ENCODE measurements around the gene PPP1R1B. TPM values are rescaled to one million over a fixed set of nuclear protein-coding genes. Genes with fewer than 3 reads are reported as not detected.

PPP1R1B gene
- total and polyA plus RNA-seq, 9 of the 15 experiments (the other 6 are each of a cell fraction or from before 2014, with no cell fraction given) = 0.07 to 0.18 (median 0.10) TPM; not detected in 4

- TF ChIP-seq ZNF639 (CRISPR knock-in tag; conservative IDR thresholded peaks at IDR 0.05 in 1 of 2, IDR thresholded peaks at IDR 0.05 in 1 of 2) (no peak), KHSRP (IDR thresholded peaks at IDR 0.05) (no peak), PHB (CRISPR knock-in tag; IDR thresholded peaks at IDR 0.05) (no peak), POLR2H (tag; IDR thresholded peaks at IDR 0.05; ENCODE audit: low read depth) (no peak), TSC22D4 (tag; IDR thresholded peaks at IDR 0.05) (no peak), CEBPG (CRISPR knock-in tag; IDR thresholded peaks at IDR 0.05) (no peak), CEBPG (tag; conservative IDR thresholded peaks at IDR 0.05 in 1 of 2, IDR thresholded peaks at IDR 0.05 in 1 of 2) (no peak), HNRNPH1 (optimal IDR thresholded peaks at IDR 0.05; ENCODE audit: low read depth, low read length) (no peak), ZNF146 (CRISPR knock-in tag; IDR thresholded peaks at IDR 0.05; ENCODE audit: unreplicated experiment) (no peak), CCAR2 (IDR thresholded peaks at IDR 0.05; ENCODE audit: low read depth, low read length) (no peak), ZBTB5 (IDR thresholded peaks at IDR 0.05) (peak; percentile 92), SMC3 (conservative IDR thresholded peaks at IDR 0.05; ENCODE audit: insufficient read depth, low read depth, low read length) (no peak), ZNF263 (CRISPR knock-in tag; IDR thresholded peaks at IDR 0.05; ENCODE audit: borderline replicate concordance) (no peak), GATA2 (CRISPR knock-in tag; IDR thresholded peaks at IDR 0.05) (peak; percentile 88), SMAD1 (IDR thresholded peaks at IDR 0.05; ENCODE audit: low read depth, low read length, partially characterized antibody) (no peak), HMBOX1 (IDR thresholded peaks at IDR 0.05) (no peak), ZBTB2 (IDR thresholded peaks at IDR 0.05) (peak; percentile 62), TARDBP (IDR thresholded peaks at IDR 0.05) (no peak), SNIP1 (IDR thresholded peaks at IDR 0.05; ENCODE audit: low read depth) (no peak), HDAC2 (IDR thresholded peaks at IDR 0.05) (peak; percentile 25; the same call in 1 of the 2 replicates), EP300 (IDR thresholded peaks at IDR 0.05; ENCODE audit: low read length) (peak; percentile 80), NCOR1 (IDR thresholded peaks at IDR 0.05) (peak; percentile 84), ZNF3 (CRISPR knock-in tag; IDR thresholded peaks at IDR 0.05) (no peak), SAFB2 (IDR thresholded peaks at IDR 0.05; ENCODE audit: borderline replicate concordance, low read depth, low read length, severe bottlenecking) (no peak), MEF2A (IDR thresholded peaks at IDR 0.05; ENCODE audit: control insufficient read depth, low read depth, low read length) (no peak)
These were observed 40.7 kb downstream of the PPP1R1B start (continued) for GRCh38 chr17:39667262-39667944.
